ENCODE data around the gene ADD1.

Gene ADD1

DNA sequence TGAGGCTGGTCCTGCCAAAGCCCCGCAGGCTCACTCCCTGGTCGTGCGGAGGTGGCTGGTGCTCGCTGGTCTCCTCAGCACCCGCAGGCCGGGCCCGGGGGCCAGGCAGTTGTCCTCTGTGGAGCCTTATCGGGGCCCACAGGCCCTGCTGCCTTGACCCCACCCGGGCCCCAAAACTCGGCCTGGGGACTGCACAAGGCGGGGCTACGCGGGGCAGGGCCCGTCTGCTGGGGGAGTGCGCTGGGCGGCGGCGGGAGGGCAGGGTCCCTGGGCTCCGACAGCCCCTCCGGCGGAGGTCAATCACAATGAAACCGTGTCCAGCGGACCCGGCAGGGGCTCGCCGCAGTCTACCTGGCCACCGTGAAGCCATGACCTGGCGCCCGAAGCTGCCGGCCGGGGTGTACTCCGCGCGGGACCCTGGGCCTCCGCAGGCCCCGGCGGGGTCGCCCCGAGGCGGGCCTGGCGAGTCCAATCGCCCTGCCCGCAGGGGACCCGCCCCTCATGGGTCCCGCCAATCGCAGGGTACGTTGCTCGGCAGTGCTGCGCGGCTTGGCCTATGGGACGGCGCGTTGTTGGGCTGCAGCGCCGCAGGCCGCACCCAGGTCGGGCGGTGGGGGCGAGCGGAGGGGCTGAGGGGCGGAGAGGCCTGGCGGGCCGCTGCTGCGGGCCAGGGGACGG lies at the start of gene ADD1:
ADD1 (plus strand) TSS at position 582 of the 678 bp plus-strand sequence. CDS start 32,072 bp downstream, outside the sequence.
- no peak for DNase-seq

GRCh38 chr4:2794486-2795299 lies 49.0 kb upstream of the ADD1 start:
- no peak for DNase-seq

GRCh38 chr4:2795300-2795892 lies 48.2 kb upstream of the ADD1 start:
- no peak for DNase-seq

DNA sequence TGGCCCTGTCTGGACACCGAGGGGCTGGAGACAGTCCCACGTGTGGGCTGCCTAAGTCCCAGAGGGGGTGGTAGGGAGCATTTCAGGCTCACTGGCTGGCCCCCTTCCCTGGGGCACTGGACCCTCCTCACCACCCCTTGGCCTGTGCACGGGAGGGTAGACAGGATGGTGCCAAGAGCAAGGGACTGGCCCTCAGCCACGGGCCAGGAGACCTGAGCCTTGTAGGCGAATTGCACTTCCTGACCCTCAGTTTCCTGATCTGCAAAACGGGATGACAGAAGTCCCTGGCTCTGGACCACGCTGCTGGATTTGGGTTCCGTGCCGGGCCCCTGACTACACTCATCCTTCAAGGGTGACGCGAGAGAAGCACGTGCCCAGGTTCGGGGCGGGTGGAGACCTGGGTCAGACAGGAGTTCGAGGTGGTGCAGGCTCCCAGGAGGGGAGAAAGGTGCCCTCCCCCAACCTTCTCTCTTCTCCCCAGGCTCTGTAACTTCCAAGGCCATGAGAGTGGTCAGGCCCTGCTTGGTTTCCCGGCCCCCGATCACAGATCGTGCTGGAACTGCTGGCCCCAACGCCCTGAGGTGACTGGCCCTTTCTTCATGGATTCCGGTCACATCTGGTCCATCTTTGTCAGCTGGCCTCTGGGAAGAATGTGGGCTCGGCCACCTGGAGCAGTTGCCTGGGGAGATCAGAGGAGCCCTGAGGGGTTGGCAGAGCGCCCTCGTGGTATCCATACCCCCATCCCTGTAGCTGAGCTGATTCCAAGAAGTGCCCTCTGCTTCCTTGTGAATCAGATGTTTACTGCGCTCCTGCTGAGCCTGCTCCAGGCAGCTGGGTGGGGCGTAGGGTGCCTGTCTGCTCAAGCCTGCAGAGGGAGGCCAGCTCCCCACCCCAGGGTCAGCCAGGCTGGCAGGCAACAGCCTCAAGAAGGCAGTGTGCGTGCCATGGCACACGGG lies 47.5 kb upstream of the ADD1 start:
- no peak for DNase-seq

- no peak for DNase-seq
These were observed 46.6 kb upstream of the ADD1 start for GRCh38 chr4:2796849-2797544.

DNA sequence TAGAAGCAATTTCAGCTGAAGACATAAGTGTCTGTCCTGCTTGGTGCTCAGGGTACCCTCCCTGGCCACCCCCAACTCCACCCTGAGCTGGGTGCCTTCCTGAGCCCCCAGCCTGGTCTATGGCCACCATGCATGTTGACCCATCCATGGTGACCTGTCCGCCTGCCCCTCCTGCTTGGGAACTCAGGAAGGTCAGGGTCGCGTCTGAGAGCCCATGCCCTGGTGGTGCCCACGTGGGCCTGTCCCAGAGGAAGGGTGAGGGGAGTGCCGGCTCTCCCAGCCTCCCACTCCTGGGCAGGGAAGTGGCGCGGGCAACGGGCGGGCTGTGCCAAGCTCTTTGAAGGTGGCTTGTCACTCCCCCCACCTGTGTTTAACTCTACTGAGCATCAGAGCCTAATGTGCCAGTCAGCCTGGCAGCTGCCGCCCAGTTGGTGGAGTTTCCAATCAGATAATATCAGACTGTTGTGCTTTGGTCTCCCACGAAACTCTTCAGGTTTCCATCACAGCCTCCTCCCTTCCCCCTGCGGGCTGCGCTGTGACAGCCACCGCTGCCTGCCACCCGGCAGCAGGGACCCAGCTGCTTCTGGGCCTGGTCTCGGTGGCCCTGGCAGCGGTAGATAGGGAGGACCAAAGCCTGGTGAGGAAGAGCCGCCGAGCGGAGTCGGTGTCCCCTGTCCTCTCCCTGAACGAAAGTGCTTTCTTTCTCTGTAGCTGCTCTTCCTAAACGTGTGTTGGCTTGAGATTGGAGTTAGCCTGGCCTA lies 45.9 kb upstream of the ADD1 start:
- DNase-seq: no peak

GRCh38 chr4:2798399-2799223 lies 45.0 kb upstream of the ADD1 start:
- no peak for DNase-seq

DNA sequence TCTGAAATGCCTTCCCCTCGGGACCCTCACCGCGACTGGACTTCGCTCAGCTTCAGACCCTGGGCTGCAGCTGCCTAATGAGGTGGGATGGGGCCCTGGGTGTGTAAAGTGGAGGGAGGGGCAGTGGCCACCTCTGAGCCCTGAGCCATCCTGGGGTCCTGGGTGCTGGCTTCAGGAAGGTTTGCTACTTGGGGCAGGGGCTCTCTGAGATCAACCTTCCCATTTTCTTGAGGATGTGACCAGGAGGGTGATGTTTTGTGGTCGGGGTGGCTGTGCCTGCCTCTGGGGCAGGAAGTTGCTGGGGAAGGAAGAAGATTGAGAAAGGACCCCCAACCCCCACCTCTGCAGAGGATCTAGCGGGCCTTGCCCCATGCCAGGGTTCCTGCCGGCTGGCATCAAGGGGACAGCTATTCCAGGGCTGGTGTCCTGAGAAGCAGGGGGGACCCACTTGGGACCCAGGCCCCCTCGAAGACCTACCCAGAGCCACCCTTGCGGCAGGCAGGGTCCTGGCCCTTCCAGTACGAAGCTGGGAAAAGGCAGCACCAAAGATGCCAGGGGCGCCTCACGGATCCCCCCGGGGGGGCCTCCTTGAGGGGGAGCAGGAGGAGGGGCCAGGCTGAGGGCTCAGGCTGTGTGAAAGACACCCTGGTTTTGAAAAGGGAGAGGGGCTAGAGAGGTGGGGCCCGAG lies 44.3 kb upstream of the ADD1 start:
- DNase-seq: no peak

DNA sequence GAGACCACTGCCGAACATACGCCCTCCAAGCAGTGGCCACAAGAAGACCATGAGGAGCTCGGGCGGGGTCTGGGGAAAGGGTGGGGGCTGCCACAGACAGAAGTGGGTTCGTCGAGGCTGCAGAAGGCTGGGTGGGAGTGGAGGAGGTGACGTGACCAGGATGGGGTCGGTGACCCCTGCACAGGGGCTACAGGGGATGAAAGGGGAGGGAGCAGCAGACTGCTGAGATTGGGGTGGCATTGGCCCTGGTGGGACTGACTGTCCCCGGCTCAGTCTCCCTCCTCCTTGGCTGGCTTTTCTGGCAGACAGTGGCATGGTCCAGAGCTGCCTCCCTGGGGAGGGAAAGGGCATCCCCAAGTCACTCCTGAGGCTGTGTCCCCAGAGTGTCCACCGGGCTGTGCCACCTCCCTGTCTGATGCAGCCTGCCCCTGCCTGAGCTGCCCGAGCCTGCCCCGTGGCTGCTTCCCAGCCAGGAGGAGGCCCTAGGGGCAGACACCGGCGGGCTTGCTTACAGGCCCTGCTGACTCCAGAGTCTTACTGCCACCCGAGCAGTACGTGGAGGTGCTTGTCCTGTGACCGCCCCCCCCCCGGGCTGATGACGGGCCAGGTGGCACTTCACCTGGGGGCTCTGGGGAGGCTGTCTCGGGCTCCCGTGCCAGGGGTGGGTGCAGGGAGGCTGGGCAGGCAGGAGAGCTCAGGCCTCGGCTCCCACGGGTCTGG lies 43.5 kb upstream of the ADD1 start:
- DNase-seq: no peak

GRCh38 chr4:2800691-2801596 lies 42.7 kb upstream of the ADD1 start:
- DNase-seq: no peak

DNA sequence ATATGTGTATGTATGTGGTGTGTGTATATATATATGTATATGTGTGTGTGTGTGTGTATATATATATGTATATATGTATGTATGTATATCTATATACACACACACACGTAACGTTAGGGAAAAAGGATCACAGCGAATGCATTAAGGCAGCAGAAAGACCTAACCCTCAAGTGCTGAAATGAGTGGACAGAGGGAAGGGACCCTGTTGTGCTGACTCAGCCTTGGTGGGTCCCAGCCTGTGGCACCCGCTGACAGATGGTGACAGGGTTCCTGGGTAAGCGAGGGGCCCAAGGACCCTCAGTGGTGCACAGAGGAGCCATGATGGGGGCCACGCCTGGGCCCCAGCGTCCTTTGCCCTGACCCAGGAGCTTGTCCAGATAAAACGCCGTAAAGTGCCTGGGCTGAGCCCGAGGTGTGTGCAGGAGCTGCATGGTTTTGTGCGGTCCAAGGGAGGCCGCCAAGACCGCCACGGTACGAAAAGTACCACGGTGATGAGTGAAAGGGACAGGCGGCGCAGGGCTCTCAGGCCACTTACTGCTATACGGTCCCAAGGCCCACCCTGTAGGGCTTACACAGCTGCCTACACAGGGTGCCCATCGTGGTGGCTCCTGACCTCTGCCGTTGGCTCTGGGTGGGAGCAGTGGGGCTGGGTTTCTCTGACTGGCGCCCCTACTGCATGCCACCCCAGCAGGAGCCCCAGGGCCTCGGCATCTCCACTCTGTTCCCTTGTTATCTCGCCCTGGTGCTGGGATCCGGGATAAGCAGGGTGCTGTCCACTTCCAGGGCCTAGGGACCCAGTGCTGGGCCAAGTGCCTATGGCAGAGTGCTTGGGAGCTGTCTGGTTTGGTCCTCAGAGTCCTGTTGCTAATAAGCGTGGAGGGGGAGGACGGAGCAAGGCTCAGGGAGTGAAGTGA lies 40.8 kb upstream of the ADD1 start:
- DNase-seq: no peak

- no peak for DNase-seq
These were observed 39.8 kb upstream of the ADD1 start for GRCh38 chr4:2803624-2804448.

GRCh38 chr4:2804449-2804972 lies 39.1 kb upstream of the ADD1 start:
- DNase-seq: no peak

DNA sequence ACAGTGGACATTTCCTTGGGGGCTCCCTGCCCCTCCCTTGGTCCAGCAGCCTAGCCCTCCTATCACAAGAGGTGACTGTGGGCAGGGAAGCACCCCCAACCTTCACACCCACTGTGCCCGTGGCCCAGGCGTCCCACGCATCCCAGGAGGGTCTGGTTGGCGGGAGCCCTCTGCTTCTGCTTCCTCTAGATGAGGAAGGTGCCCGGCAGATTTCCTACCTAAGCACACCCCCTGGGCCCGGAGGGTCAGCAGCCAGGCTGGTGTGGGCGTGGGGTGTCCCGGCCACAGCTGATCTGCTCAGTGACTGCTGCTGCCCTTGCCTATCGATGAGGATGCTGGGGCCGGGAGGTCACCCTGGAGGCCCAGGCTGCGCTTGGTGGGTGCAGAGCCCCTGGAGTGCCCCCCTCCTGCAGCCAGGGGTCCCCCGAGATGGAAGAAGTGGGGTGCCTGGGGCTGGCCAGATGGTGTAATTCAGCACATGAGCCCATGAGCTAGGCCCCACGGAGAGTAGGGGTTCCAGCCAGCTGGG lies 38.6 kb upstream of the ADD1 start:
- no peak for DNase-seq

DNA sequence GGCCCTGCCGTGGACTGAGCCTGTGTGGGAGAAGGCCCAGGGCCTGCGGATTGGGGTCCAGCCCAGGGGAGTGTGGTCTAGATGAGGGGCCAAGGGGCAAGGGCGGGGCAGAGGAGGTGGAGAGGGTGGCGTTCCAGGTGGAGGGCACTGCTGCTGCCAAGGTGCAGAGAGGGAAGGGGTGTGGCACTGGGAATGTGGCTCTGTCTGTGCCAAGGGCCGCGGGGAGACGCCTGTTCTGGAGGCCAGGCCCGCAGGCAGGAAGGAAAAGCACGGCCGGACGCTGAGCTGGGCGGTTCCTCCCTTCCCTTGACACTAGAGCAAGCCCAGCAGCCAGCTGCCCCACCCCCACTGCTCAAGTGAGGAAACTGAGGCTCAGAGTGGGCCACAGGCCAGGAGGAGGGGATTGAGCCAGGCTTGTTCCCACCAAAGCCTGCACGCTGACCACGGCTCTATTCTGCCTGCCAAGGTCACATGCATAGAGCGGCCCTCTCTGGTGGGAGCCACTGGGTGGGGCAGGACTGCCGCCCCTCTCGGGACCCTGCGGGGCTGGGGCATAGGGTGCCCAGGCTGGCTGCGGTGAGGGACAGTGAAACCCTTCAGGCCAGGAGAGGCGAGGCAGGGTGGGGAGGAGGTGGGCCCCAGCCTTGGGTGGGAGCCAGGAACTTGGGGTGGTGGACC lies 37.8 kb upstream of the ADD1 start:
- no peak for DNase-seq
